Effector memory CD8-positive, alpha-beta T cell (primary cell): ENCODE measurements around the gene MRPL44.

Experiments
- ATAC-seq: fragments of 150-1000 bp; cut with Tn5 transposase; replicated peaks from 2 replicates; pipeline ENCODE4 v1.10.0; 2021; ENCODE audit warnings: mild to moderate bottlenecking, moderate library complexity
- DNase-seq, 3 experiments: peaks; one replicate each; pipeline ENCODE4 v3.0.0; 2021
- H3K27ac Mint-ChIP-seq, 2 donors: one replicate each; pipeline ENCODE4 v1.8.0; 2022; ENCODE audit warnings: mild to moderate bottlenecking in 2 of 2, mixed read lengths in 2 of 2, moderate library complexity in 2 of 2
- H3K27me3 Mint-ChIP-seq, 2 donors: one replicate each; pipeline ENCODE4 v1.8.0; 2022; ENCODE audit warnings: mixed read lengths in 2 of 2
- H3K36me3 Mint-ChIP-seq: one replicate; pipeline ENCODE4 v1.8.0; 2022; ENCODE audit warnings: mild to moderate bottlenecking, moderate library complexity, mixed read lengths; ENCODE audit not compliant: insufficient read depth
- H3K4me1 Mint-ChIP-seq, 2 donors: one replicate each; pipeline ENCODE4 v1.8.0; 2022; ENCODE audit warnings: low read depth in 2 of 2, mixed read lengths in 2 of 2
- H3K4me3 Mint-ChIP-seq, 2 donors: one replicate each; pipeline ENCODE4 v1.8.0; 2022; ENCODE audit warnings: mild to moderate bottlenecking in 2 of 2, mixed read lengths in 2 of 2, moderate library complexity in 2 of 2
- H3K9me3 Mint-ChIP-seq, 2 donors: one replicate each; pipeline ENCODE4 v1.8.0; 2022; ENCODE audit warnings: mixed read lengths in 2 of 2

Gene MRPL44

GRCh38 chr2:223943561-223944008 lies 13.7 kb upstream of the MRPL44 start:
- peaks cover 7% of the 10 kb centered on the region for H3K36me3 Mint-ChIP-seq
- H3K27me3 Mint-ChIP-seq = no peaks in the 10 kb centered on the region
- H3K4me1 Mint-ChIP-seq = peaks cover 42 to 46% of the 10 kb centered on the region in 2 donors
- H3K27ac Mint-ChIP-seq = peak overlapping the region; percentile 93 to 94
- H3K9me3 Mint-ChIP-seq = no peaks in the 10 kb centered on the region
- H3K4me3 Mint-ChIP-seq = peak overlapping the region; percentile 93 to 96
- DNase-seq = no peak
- no peak for ATAC-seq

- H3K27me3 Mint-ChIP-seq = no peaks in the 10 kb centered on the region
- H3K4me3 Mint-ChIP-seq = peak overlapping the region; percentile 93 to 96
- ATAC-seq (no peak), DNase-seq (peak in 1 of 3 experiments; percentile 5)
- peak overlapping the region; percentile 93 to 94 for H3K27ac Mint-ChIP-seq
- peaks cover 7% of the 10 kb centered on the region for H3K36me3 Mint-ChIP-seq
- H3K4me1 Mint-ChIP-seq = peaks cover 39 to 42% of the 10 kb centered on the region in 2 donors
- no peaks in the 10 kb centered on the region for H3K9me3 Mint-ChIP-seq
These were observed 13.0 kb upstream of the MRPL44 start for GRCh38 chr2:223944166-223944702.

GRCh38 chr2:223944703-223945531 lies 12.3 kb upstream of the MRPL44 start, which contains the start of gene WDFY1:
Gene WDFY1, minus strand, starts transcription at chr2:223945335. Its CDS starts 51 bp downstream, at chr2:223945284.
- peaks cover 35 to 36% of the 10 kb centered on the region in 2 donors for H3K4me1 Mint-ChIP-seq
- H3K27ac Mint-ChIP-seq = peak within 1 kb of the TSS; percentile 93 to 94
- DNase-seq (peak; percentile 76 to 77 (median 77)), ATAC-seq (peak; percentile 82)
- H3K4me3 Mint-ChIP-seq = peak within 1 kb of the TSS; percentile 93 to 96
- no peaks in the 10 kb centered on the region for H3K9me3 Mint-ChIP-seq
- H3K27me3 Mint-ChIP-seq = no peaks in the 10 kb centered on the region
- peaks cover 7% of the 10 kb centered on the region for H3K36me3 Mint-ChIP-seq

GRCh38 chr2:223945755-223946154 lies 11.5 kb upstream of the MRPL44 start:
- H3K27me3 Mint-ChIP-seq = no peaks in the 10 kb centered on the region
- H3K27ac Mint-ChIP-seq = peak overlapping the region; percentile 93 to 94
- peaks cover 36% of the 10 kb centered on the region in 2 donors for H3K4me1 Mint-ChIP-seq
- no peak for DNase-seq
- H3K36me3 Mint-ChIP-seq = peaks cover 7% of the 10 kb centered on the region
- H3K9me3 Mint-ChIP-seq = no peaks in the 10 kb centered on the region
- no peak for ATAC-seq
- H3K4me3 Mint-ChIP-seq = peak overlapping the region; percentile 93 to 96

GRCh38 chr2:223947711-223948205 lies 9.5 kb upstream of the MRPL44 start:
- H3K36me3 Mint-ChIP-seq = peaks cover 7% of the 10 kb centered on the region
- H3K4me3 Mint-ChIP-seq = no peak overlapping the region
- no peaks in the 10 kb centered on the region for H3K9me3 Mint-ChIP-seq
- ATAC-seq = no peak
- H3K4me1 Mint-ChIP-seq = peaks cover 25 to 30% of the 10 kb centered on the region in 2 donors
- peak overlapping the region in 1 of 2 donors; percentile 9 for H3K27ac Mint-ChIP-seq
- DNase-seq = no peak
- no peaks in the 10 kb centered on the region for H3K27me3 Mint-ChIP-seq

- H3K9me3 Mint-ChIP-seq = no peaks in the 10 kb centered on the region
- peaks cover 13 to 19% of the 10 kb centered on the region in 2 donors for H3K4me1 Mint-ChIP-seq
- H3K27me3 Mint-ChIP-seq = no peaks in the 10 kb centered on the region
- H3K27ac Mint-ChIP-seq = no peak overlapping the region
- H3K4me3 Mint-ChIP-seq = no peak overlapping the region
- DNase-seq = no peak
- no peak for ATAC-seq
- H3K36me3 Mint-ChIP-seq = no peaks in the 10 kb centered on the region
These were observed 7.9 kb upstream of the MRPL44 start for GRCh38 chr2:223949241-223949840.

GRCh38 chr2:223950448-223951347 lies 6.6 kb upstream of the MRPL44 start:
- Mint-ChIP-seq H3K9me3 (no peaks in the 10 kb centered on the region), H3K4me3 (no peak overlapping the region), H3K36me3 (no peaks in the 10 kb centered on the region), H3K27me3 (no peaks in the 10 kb centered on the region), H3K27ac (no peak overlapping the region), H3K4me1 (peaks cover 8 to 17% of the 10 kb centered on the region in 2 donors)
- ATAC-seq = no peak
- DNase-seq = no peak

- ATAC-seq (no peak), DNase-seq (no peak)
- peaks cover 4% of the 10 kb centered on the region for H3K36me3 Mint-ChIP-seq
- H3K4me1 Mint-ChIP-seq = peaks cover under 1 to 18% of the 10 kb centered on the region in 2 donors
- H3K4me3 Mint-ChIP-seq = no peak overlapping the region
- no peaks in the 10 kb centered on the region for H3K9me3 Mint-ChIP-seq
- H3K27me3 Mint-ChIP-seq = no peaks in the 10 kb centered on the region
- no peak overlapping the region for H3K27ac Mint-ChIP-seq
These were observed 4.8 kb upstream of the MRPL44 start for GRCh38 chr2:223952280-223952968.

GRCh38 chr2:223954401-223954800 lies 2.9 kb upstream of the MRPL44 start:
- no peak overlapping the region for H3K27ac Mint-ChIP-seq
- peaks cover 7% of the 10 kb centered on the region for H3K36me3 Mint-ChIP-seq
- DNase-seq = no peak
- H3K27me3 Mint-ChIP-seq = no peaks in the 10 kb centered on the region
- H3K9me3 Mint-ChIP-seq = no peaks in the 10 kb centered on the region
- no peak for ATAC-seq
- no peak overlapping the region for H3K4me3 Mint-ChIP-seq
- H3K4me1 Mint-ChIP-seq = peaks cover 7 to 15% of the 10 kb centered on the region in 2 donors

- Mint-ChIP-seq H3K4me1 (peaks cover 26 to 27% of the 10 kb centered on the region in 2 donors), H3K27ac (peak overlapping the region in 1 of 2 donors; percentile 99), H3K27me3 (no peaks in the 10 kb centered on the region), H3K4me3 (peak overlapping the region; percentile 98 to 99), H3K9me3 (no peaks in the 10 kb centered on the region), H3K36me3 (peaks cover 15% of the 10 kb centered on the region)
- DNase-seq (no peak), ATAC-seq (no peak)
These were observed 963 bp upstream of the MRPL44 start for GRCh38 chr2:223956300-223956699.

GRCh38 chr2:223959688-223960087 lies 2.4 kb downstream of the MRPL44 start:
- ATAC-seq (no peak), DNase-seq (no peak)
- Mint-ChIP-seq H3K4me1 (peaks cover 37 to 39% of the 10 kb centered on the region in 2 donors), H3K36me3 (peaks cover 30% of the 10 kb centered on the region), H3K4me3 (peak overlapping the region; percentile 8 to 98), H3K27me3 (no peaks in the 10 kb centered on the region), H3K9me3 (no peaks in the 10 kb centered on the region), H3K27ac (peak overlapping the region in 1 of 2 donors; percentile 5)

GRCh38 chr2:223967981-223968380 lies 10.7 kb downstream of the MRPL44 start:
- no peaks in the 10 kb centered on the region for H3K9me3 Mint-ChIP-seq
- DNase-seq (no peak), ATAC-seq (no peak)
- peaks cover 50% of the 10 kb centered on the region for H3K36me3 Mint-ChIP-seq
- H3K4me1 Mint-ChIP-seq = peaks cover 5 to 8% of the 10 kb centered on the region in 2 donors
- H3K27ac Mint-ChIP-seq = no peak overlapping the region
- no peaks in the 10 kb centered on the region for H3K27me3 Mint-ChIP-seq
- H3K4me3 Mint-ChIP-seq = no peak overlapping the region
